Endothelial cell of umbilical vein (primary cell): ENCODE data around the gene SMOC2. TPM values are rescaled to one million over a fixed set of nuclear protein-coding genes. Genes with fewer than 3 reads are reported as not detected.

Experiments used
- BruUV-seq: library from RNA; stranded (reverse); fragments of 400-500 nt; replicated peaks from 2 replicates; lab custom pipeline; 2021; lab: Mats Ljungman, UMichigan
- CTCF ChIA-PET: fragments of 300-600, 350-600 bp; sonication (Branson Sonifier 250); formaldehyde crosslinking; loops from one replicate; lab custom pipeline; 2021; ENCODE audit warnings: antibody characterized with exemption, inconsistent platforms; lab: Charles Lee
- POLR2A ChIA-PET: fragments of 300-600, 350-600 bp; sonication (Branson Sonifier 250); formaldehyde crosslinking; loops from one replicate; lab custom pipeline; 2021; ENCODE audit warnings: antibody characterized with exemption, inconsistent platforms; lab: Charles Lee
- DNase-seq: peaks from one replicate; pipeline ENCODE4 v3.0.0-alpha.2; 2011; ENCODE audit warnings: low read depth, low spot score
- FAIRE-seq: peaks from 2 replicates; lab custom pipeline; 2011; peaks lifted over from hg19 to GRCh38; lab: Jason Lieb, UNC
- H2AFZ ChIP-seq: 2 replicates; pipeline ENCODE4 v1.6.0; 2012; ENCODE audit warnings: low read depth, low read length, control low read depth, inconsistent platforms
- H3K27ac ChIP-seq: 2 replicates; pipeline ENCODE4 v1.5.1; 2011; ENCODE audit warnings: low read depth, mild to moderate bottlenecking, control low read depth, low read length, moderate library complexity; ENCODE audit not compliant: insufficient read depth
- H3K27me3 ChIP-seq, 2 experiments: 2 replicates each; pipeline versions ENCODE4 v1.6.0 to v1.6.1; 2011; ENCODE audit warnings: low read length in 2 of 2, mixed read lengths in 1 of 2; ENCODE audit not compliant: control insufficient read depth in 2 of 2, insufficient read depth in 2 of 2
- H3K36me3 ChIP-seq, 2 experiments: 2 replicates in 1 of 2; 3 replicates in 1 of 2; pipeline ENCODE4 v1.5.1; 2011; ENCODE audit warnings: low read length in 2 of 2, mild to moderate bottlenecking in 1 of 2, moderate library complexity in 1 of 2; ENCODE audit not compliant: control insufficient read depth in 2 of 2, insufficient read depth in 2 of 2; ENCODE audit errors: extremely low read depth in 1 of 2
- H3K4me1 ChIP-seq: 3 replicates; pipeline ENCODE4 v1.5.1; 2011; ENCODE audit warnings: mild to moderate bottlenecking, low read length; ENCODE audit not compliant: control insufficient read depth, insufficient read depth; ENCODE audit errors: extremely low read depth
- H3K4me2 ChIP-seq: 2 replicates; pipeline ENCODE4 v1.6.1; 2011; ENCODE audit warnings: low read length, control low read depth, mixed read lengths; ENCODE audit not compliant: insufficient read depth
- H3K4me3 ChIP-seq, 3 experiments: fragments of 200-600 bp in 1 of 3; sonication (generic), shearing (Covaris generic) in 1 of 3; replicated peaks in 1 of 3; 2 replicates each; pipeline ENCODE4 v1.5.1; 2011 to 2016; ENCODE audit warnings: control low read depth in 3 of 3, low read length in 3 of 3, mild to moderate bottlenecking in 2 of 3, inconsistent platforms in 1 of 3, low read depth in 1 of 3, moderate library complexity in 1 of 3; ENCODE audit not compliant: insufficient read depth in 1 of 3
- H3K79me2 ChIP-seq: 2 replicates; pipeline ENCODE4 v1.6.0; 2012; ENCODE audit warnings: low read length, inconsistent platforms; ENCODE audit not compliant: control insufficient read depth, insufficient read depth
- H3K9ac ChIP-seq: replicated peaks from 2 replicates; pipeline ENCODE3; 2011; ENCODE audit warnings: low read length, control low read depth; ENCODE audit not compliant: insufficient read depth; ENCODE audit errors: extremely low read depth
- H3K9me1 ChIP-seq: replicated peaks from 3 replicates; pipeline ENCODE4 v1.6.0; 2011; ENCODE audit warnings: mild to moderate bottlenecking, low read length; ENCODE audit not compliant: control insufficient read depth, insufficient read depth; ENCODE audit errors: extremely low read depth
- H3K9me3 ChIP-seq: replicated peaks from 2 replicates; pipeline ENCODE4 v1.5.1; 2012; ENCODE audit warnings: low read length, inconsistent platforms; ENCODE audit not compliant: control insufficient read depth, insufficient read depth
- H4K20me1 ChIP-seq: replicated peaks from 2 replicates; pipeline ENCODE3; 2011; ENCODE audit warnings: mild to moderate bottlenecking, low read length; ENCODE audit not compliant: control insufficient read depth, insufficient read depth; ENCODE audit errors: extremely low read depth
- CTCF ChIP-seq, 2 donors: IDR thresholded peaks; 1 replicate in 1 of 2; 2 replicates in 1 of 2; pipeline ENCODE4 v1.5.1; 2011; ENCODE audit warnings: low read length in 2 of 2, mild to moderate bottlenecking in 2 of 2, moderate library complexity in 2 of 2, control low read depth in 1 of 2, inconsistent platforms in 1 of 2, low read depth in 1 of 2; ENCODE audit not compliant: insufficient read depth in 1 of 2; ENCODE audit errors: extremely low read depth in 1 of 2
- EZH2 ChIP-seq: IDR thresholded peaks from 2 replicates; pipeline ENCODE4 v1.6.1; 2012; ENCODE audit warnings: borderline replicate concordance, low read depth, mild to moderate bottlenecking, moderate library complexity, low read length, inconsistent platforms; ENCODE audit not compliant: severe bottlenecking
- FOS ChIP-seq: IDR thresholded peaks from 2 replicates; pipeline ENCODE4 v1.6.1; 2011; ENCODE audit warnings: mild to moderate bottlenecking, low read length, moderate library complexity, borderline replicate concordance; ENCODE audit not compliant: insufficient read depth
- GATA2 ChIP-seq: IDR thresholded peaks from 2 replicates; pipeline ENCODE4 v1.7.0; 2011; ENCODE audit warnings: low read depth, mild to moderate bottlenecking, moderate library complexity, mixed read lengths, low read length; ENCODE audit not compliant: insufficient read length, insufficient read depth
- JUN ChIP-seq: IDR thresholded peaks from 2 replicates; pipeline ENCODE4 v1.6.1; 2011; ENCODE audit warnings: borderline replicate concordance, low read depth; ENCODE audit not compliant: insufficient read length, insufficient read depth
- MAX ChIP-seq: IDR thresholded peaks from 2 replicates; pipeline ENCODE4 v1.6.1; 2011; ENCODE audit not compliant: insufficient read depth, insufficient read length
- MYC ChIP-seq: IDR thresholded peaks from one replicate; pipeline ENCODE4 v1.6.1; 2011; ENCODE audit warnings: mild to moderate bottlenecking, low read depth, low read length
- POLR2A ChIP-seq: IDR thresholded peaks from 2 replicates; pipeline ENCODE4 v1.6.1; 2012; ENCODE audit warnings: low read depth, mild to moderate bottlenecking, control low read depth, low read length
- POLR2AphosphoS5 ChIP-seq: IDR thresholded peaks from 2 replicates; pipeline ENCODE4 v1.6.1; 2012; ENCODE audit warnings: low read depth, mild to moderate bottlenecking, control low read depth, low read length, moderate library complexity; ENCODE audit not compliant: insufficient read depth
- dilution Hi-C: fragments of 300-500 bp; cut with MboI; formaldehyde crosslinking; loops from one replicate; pipeline ENCODE4 v1.15.0; 2019; ENCODE audit warnings: low sequenced_read_pairs; ENCODE audit not compliant: extremely low pct_ligation_motif_present
- intact Hi-C: fragments of 100-400 bp; cut with micrococcal nuclease; formaldehyde crosslinking; loops from one replicate; pipeline ENCODE4 v1.10.0; 2022
- polyA plus RNA-seq, 4 experiments: library from polyadenylated mRNA; depleted of rRNA in 3 of 4; stranded (reverse) in 3 of 4; unstranded in 1 of 4; fragments of >200 nt; gene quantifications; 2 replicates each; pipeline versions ENCODE4 v1.2.1 to v1.2.3, GENCODE V29; 2011 to 2012; ENCODE audit warnings: missing spikeins in 1 of 4
- total RNA-seq: library from RNA; stranded (reverse); gene quantifications from 2 replicates; pipeline ENCODE4 v1.2.3, GENCODE V29; 2021

SMOC2 gene
- total and polyA plus RNA-seq, 2 donors (not counting 3 experiments of a cell fraction or from before 2014, with no cell fraction given) = not detected

GRCh38 chr6:168501561-168501960, 60.6 kb downstream of the SMOC2 start:
- no peak for DNase-seq
- Histone ChIP-seq H4K20me1 (no peaks in the 10 kb centered on the region), H3K9me3 (no peaks in the 10 kb centered on the region), H3K4me3 (no peak overlapping the region), H3K9me1 (no peaks in the 10 kb centered on the region), H3K79me2 (no peaks in the 10 kb centered on the region), H3K27me3 (no peaks in the 10 kb centered on the region), H2AFZ (no peak overlapping the region), H3K4me1 (no peaks in the 10 kb centered on the region), H3K4me2 (no peak overlapping the region), H3K36me3 (no peaks in the 10 kb centered on the region), H3K9ac (no peak overlapping the region), H3K27ac (no peak overlapping the region)
- TF ChIP-seq MAX (no peak), CTCF (IDR thresholded peaks at IDR 0.05; ENCODE audit: extremely low read depth in 1 of 2, insufficient read depth in 1 of 2, low read depth in 1 of 2, low read length in 2 of 2) (no peak), MYC (no peak), GATA2 (no peak), FOS (no peak), POLR2A (no peak), POLR2AphosphoS5 (no peak), JUN (no peak), EZH2 (no peak)
- FAIRE-seq = no peak
- intact Hi-C loops = no loop called here
- dilution Hi-C loops = no loop called here
- ChIA-PET POLR2A (no interaction called here), CTCF (no interaction called here)
- no TSS peak for BruUV-seq
